HG03469 (cell line): ENCODE data around the gene CRELD2.

Source experiments
- ATAC-seq: cut with Tn5 transposase; IDR thresholded peaks from one replicate; pipeline ENCODE4 v1.9.1; 2021; ENCODE audit warnings: mild to moderate bottlenecking, moderate library complexity, moderate number of reproducible peaks; ENCODE audit not compliant: unreplicated experiment

CRELD2 gene

GRCh38 chr22:49928555-49929210 is 10.2 kb downstream of the CRELD2 start:
- ATAC-seq, result no peak

DNA sequence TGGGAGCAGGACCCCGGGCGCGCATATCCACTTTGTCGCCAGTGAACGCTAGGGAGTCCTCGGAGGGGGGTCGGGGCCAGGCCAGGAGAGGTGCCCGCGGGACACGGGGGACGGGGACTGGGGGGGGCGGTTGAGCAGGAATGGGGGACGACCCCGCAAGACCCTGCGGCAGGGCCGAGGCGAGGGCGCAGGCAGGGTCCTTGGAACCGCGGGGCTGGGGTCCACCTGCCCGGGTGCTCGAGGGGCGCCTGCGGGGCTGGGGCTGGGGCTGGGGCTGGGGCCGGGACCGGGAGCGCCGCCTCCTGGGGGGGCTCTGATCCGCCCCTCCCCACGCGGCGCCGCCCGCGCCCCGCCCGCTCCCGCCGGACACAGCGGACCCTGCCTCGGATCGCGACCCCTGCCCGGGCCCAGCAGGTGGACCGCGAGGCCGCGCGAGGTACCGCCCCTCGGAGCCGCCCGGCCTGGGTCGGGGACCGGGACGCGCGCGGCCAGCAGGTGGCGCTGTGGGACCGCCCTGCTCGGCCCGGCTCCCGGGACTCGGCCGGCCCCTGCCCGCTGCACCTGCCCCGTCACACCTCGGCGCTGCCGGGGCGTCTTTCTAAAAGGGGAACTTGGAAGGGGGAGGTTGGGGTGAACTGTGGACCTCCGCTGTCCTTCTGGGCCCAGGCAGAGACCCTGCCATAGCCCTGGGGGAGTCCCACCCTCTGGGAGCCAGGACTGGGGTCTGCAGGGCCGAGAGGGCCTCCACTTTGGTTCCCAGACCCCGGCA is 11.0 kb downstream of the CRELD2 start:
- ATAC-seq, result no peak

- no peak for ATAC-seq
These were observed 11.7 kb downstream of the CRELD2 start for GRCh38 chr22:49929994-49930575.

GRCh38 chr22:49930596-49931412 is 12.4 kb downstream of the CRELD2 start:
- no peak for ATAC-seq

GRCh38 chr22:49933236-49934159 is 15.1 kb downstream of the CRELD2 start:
- ATAC-seq, result no peak

- ATAC-seq, result no peak
These were observed 15.9 kb downstream of the CRELD2 start for GRCh38 chr22:49934160-49934890.

DNA sequence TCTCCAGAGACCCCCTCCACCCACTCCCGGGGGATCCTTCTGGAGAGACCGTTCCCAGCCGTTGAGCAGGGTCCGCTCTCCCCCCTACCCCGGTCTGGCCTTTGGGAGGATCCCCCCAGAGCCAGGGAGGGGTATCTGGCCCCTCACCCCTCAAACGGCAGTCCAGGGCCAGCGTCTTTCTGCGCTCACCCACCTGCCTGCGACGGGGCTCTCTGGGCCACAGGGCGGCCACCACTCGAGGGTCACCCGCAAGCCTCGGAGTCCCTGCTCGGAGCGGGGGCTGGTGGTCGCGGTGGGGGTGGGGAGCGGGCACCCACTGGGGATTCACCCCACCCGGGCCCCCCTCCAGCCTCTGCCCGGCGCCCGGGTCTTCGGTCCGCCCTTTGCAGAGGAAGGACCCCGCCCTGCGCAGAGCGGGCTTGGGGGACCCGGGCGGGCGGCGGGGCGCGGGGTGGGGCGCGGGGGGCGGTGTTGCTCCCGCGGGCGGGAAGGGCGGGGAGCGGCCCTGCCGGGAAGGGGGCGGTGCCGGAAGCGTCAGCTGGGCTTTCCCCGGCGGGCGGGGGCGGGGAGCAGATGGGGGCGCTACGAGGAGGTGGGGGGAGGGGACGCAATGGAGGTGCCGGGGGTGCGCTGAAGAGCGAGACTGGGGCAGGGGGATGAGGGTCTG is 16.6 kb downstream of the CRELD2 start:
- no peak for ATAC-seq

DNA sequence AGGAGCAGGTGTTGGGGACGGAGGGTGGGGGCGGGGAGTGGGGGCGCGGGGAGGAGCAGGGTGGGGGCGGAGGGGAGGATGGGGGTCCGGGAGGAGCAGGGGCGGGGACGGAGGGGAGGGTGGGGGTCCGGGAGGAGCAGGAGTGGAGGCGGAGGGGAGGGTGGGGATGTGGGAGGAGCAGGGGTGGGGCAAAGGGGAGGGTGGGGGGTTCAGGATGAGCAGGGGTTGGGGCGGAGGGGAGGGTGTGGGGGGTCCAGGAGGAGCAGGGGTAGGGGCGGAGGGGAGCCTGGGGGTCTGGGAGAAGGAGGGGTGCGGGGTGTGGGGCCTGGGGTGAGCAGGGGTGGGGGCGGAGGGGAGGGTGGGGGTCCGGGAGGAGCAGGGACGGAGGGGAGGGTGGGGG is 17.1 kb downstream of the CRELD2 start:
- no peak for ATAC-seq

GRCh38 chr22:49936018-49936972 is 17.9 kb downstream of the CRELD2 start:
- ATAC-seq, result peak; percentile 47

- no peak for ATAC-seq
These were observed 18.7 kb downstream of the CRELD2 start for GRCh38 chr22:49936973-49937757.

DNA sequence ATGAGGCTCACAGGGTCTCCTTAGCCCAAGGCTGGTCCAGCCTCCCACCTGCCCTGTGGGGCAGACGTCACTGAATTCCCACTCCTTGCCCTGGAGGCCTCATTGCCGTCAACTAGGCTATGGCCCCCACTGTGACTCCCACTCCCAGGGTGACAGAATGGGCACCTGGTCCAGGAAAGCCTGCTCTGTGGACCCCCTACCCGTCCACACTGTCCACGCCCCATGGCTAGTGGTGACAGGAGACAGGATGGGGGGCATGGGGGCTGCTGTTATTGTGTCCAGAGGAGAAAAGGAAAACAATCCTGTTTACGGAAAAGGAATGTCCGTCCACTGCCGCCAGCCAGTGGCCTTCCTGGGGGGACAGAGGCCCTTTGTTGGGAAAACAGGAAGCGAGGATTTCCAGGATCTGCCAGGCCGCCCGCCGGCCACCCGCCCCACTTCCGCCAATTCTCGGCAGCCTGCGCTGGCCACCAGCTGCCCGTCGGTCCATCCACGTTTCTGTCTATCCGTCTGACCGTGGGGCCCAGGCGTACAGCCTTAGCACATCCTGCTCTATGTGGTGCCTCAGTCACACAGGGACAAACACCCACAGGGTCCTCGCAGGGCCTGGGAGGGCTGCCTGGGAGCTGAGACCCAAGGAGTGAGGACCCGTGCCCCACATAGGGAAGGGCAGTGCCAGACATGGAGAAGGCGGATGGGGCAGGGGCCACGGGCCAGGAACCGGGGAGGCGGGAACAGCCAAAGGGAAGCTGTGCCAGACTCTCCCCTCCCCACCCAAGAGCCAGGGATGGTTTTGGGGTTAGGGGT is 19.5 kb downstream of the CRELD2 start:
- ATAC-seq, result no peak

GRCh38 chr22:49938565-49939136 is 20.2 kb downstream of the CRELD2 start:
- no peak for ATAC-seq

DNA sequence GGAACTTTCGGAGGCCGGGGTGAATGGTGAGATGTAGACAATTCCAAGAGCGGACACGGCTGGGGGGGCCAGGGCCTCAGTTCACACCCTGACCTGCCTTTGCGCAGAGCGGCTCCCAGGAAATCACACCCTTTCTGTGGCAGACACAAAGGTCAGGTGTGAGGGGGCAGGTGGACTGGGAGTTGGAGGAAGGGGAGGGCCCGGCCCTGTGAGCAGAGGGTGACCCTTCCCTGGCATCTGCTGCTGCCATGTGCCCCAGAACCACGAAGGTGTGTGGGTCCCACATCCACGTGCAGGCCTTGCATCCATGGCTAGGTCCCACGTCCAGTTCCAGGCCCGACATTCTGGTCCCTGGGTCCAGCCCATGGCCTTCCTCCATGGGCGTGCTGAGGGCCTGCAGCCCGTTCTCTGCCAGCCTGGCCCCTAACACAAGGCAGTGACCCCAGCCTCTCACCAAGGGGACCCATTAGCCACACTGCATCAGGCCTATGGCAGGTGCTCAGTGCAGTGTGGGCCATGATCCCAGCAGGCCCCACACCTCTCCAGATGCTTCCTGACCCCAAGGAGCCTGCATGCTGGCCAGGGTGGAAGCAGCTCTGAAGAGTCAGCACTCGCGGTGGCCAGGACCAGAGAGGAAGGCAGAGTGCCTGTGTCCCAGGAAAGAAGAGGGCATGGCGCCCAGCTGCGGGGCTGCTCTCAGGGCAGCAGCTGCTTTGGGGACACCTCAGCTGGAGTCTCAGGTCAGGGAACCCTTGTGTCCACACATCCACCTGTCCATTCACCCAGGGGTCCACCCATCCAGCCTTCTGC is 23.3 kb downstream of the CRELD2 start:
- no peak for ATAC-seq

GRCh38 chr22:49942565-49943404 is 24.4 kb downstream of the CRELD2 start:
- no peak for ATAC-seq
